ENCODE data around the gene PRPS1. TPM values are rescaled to one million over a fixed set of nuclear protein-coding genes. Genes with fewer than 3 reads are reported as not detected.

PRPS1 gene
- total and polyA plus RNA-seq, 2 experiments from 2014 or later = 91.1 to 149 TPM

GRCh38 chrX:107683124-107683895 lies 55.0 kb downstream of the PRPS1 start (continued):
- TF ChIP-seq, protein P1, sequence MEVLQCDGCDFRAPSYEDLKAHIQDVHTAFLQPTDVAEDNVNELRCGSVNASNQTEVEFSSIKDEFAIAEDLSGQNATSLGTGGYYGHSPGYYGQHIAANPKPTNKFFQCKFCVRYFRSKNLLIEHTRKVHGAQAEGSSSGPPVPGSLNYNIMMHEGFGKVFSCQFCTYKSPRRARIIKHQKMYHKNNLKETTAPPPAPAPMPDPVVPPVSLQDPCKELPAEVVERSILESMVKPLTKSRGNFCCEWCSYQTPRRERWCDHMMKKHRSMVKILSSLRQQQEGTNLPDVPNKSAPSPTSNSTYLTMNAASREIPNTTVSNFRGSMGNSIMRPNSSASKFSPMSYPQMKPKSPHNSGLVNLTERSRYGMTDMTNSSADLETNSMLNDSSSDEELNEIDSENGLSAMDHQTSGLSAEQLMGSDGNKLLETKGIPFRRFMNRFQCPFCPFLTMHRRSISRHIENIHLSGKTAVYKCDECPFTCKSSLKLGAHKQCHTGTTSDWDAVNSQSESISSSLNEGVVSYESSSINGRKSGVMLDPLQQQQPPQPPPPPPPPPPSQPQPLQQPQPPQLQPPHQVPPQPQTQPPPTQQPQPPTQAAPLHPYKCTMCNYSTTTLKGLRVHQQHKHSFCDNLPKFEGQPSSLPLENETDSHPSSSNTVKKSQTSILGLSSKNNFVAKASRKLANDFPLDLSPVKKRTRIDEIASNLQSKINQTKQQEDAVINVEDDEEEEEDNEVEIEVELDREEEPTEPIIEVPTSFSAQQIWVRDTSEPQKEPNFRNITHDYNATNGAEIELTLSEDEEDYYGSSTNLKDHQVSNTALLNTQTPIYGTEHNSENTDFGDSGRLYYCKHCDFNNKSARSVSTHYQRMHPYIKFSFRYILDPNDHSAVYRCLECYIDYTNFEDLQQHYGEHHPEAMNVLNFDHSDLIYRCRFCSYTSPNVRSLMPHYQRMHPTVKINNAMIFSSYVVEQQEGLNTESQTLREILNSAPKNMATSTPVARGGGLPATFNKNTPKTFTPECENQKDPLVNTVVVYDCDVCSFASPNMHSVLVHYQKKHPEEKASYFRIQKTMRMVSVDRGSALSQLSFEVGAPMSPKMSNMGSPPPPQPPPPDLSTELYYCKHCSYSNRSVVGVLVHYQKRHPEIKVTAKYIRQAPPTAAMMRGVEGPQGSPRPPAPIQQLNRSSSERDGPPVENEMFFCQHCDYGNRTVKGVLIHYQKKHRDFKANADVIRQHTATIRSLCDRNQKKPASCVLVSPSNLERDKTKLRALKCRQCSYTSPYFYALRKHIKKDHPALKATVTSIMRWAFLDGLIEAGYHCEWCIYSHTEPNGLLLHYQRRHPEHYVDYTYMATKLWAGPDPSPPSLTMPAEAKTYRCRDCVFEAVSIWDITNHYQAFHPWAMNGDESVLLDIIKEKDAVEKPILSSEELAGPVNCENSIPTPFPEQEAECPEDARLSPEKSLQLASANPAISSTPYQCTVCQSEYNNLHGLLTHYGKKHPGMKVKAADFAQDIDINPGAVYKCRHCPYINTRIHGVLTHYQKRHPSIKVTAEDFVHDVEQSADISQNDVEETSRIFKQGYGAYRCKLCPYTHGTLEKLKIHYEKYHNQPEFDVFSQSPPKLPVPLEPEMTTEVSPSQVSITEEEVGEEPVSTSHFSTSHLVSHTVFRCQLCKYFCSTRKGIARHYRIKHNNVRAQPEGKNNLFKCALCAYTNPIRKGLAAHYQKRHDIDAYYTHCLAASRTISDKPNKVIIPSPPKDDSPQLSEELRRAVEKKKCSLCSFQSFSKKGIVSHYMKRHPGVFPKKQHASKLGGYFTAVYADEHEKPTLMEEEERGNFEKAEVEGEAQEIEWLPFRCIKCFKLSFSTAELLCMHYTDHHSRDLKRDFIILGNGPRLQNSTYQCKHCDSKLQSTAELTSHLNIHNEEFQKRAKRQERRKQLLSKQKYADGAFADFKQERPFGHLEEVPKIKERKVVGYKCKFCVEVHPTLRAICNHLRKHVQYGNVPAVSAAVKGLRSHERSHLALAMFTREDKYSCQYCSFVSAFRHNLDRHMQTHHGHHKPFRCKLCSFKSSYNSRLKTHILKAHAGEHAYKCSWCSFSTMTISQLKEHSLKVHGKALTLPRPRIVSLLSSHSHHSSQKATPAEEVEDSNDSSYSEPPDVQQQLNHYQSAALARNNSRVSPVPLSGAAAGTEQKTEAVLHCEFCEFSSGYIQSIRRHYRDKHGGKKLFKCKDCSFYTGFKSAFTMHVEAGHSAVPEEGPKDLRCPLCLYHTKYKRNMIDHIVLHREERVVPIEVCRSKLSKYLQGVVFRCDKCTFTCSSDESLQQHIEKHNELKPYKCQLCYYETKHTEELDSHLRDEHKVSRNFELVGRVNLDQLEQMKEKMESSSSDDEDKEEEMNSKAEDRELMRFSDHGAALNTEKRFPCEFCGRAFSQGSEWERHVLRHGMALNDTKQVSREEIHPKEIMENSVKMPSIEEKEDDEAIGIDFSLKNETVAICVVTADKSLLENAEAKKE (CRISPR knock-in tag; IDR thresholded peaks at IDR 0.05) = no peak
- TF ChIP-seq ZNF114 (CRISPR knock-in tag; IDR thresholded peaks at IDR 0.05) (no peak), EZH2 (IDR thresholded peaks at IDR 0.05; ENCODE audit: low read depth, unreplicated experiment) (no peak), EZH2phosphoT487 (IDR thresholded peaks at IDR 0.05; ENCODE audit: unreplicated experiment) (no peak), CTCF (conservative IDR thresholded peaks at IDR 0.05; ENCODE audit: low read depth in 2 of 2) (no peak)
- TF ChIP-seq, protein P2, sequence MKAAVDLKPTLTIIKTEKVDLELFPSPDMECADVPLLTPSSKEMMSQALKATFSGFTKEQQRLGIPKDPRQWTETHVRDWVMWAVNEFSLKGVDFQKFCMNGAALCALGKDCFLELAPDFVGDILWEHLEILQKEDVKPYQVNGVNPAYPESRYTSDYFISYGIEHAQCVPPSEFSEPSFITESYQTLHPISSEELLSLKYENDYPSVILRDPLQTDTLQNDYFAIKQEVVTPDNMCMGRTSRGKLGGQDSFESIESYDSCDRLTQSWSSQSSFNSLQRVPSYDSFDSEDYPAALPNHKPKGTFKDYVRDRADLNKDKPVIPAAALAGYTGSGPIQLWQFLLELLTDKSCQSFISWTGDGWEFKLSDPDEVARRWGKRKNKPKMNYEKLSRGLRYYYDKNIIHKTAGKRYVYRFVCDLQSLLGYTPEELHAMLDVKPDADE (IDR thresholded peaks at IDR 0.05) = no peak
